ENCODE results near the gene OR6J1.

OR6J1 gene

DNA sequence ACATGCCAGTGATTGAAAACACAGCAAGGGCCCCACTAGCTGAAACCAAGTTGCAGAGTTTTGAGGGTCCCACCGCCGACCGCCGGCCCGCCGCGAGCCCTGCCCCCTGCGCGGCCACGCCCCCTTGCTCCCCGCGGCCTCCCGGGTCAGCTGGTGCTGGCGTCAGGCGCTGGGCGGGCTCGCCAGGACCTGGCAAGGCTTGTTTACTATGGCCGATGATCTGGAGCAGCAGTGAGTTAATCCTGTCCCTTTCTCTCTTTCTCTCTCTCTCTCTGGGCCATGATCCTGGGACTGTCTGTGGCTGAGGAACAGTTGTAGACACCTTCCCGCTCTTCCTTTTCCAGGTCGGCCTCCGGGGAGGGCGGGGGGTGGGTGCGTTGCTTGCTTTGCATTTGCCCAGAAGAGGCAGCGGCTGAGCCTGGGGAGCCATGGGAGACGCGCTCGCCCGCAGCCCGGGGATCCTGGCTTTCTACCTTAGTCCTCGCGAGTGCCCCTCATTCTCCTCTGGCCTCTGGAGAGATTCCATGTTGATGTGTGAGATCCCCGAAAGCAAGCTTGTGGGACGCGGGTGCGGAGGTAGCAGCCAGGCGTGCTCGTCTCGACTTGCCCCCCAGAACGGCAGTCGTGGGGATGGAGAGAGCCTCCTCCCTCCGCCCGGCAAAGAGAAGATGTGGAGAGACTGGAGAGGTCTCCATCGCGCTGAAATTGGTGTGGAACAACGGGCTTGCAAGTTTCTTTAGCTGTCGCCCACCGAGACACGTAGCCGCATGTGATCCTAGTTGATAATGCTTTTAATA lies 45.9 kb downstream of the OR6J1 start, which contains the start of gene ABHD4:
TSS of gene ABHD4 (plus strand) at position 202 of the 797 bp plus-strand sequence. CDS start at position 209, 7 bp downstream.
- no peak for TF ChIP-seq GABPA (IDR thresholded peaks at IDR 0.05; ENCODE audit: low read depth)
- no peak for TF ChIP-seq SPI1 (IDR thresholded peaks at IDR 0.05; ENCODE audit: borderline replicate concordance, low read depth)
- TF ChIP-seq POLR2AphosphoS5 (IDR thresholded peaks at IDR 0.05; ENCODE audit: low read depth) = no peak
- TF ChIP-seq REST (IDR thresholded peaks at IDR 0.05; ENCODE audit: insufficient replicate concordance, low read depth) = no peak
- no peak for TF ChIP-seq CTCF (IDR thresholded peaks at IDR 0.05; ENCODE audit: insufficient read depth, low read length)
- peak within 1 kb of the TSS; percentile 38; the same call in 1 of the 2 replicates for H3K27ac ChIP-seq (replicated peaks)
- DNase-seq (ENCODE audit: low read depth in 1 of 2, low spot score in 1 of 2) = peak; percentile 43 to 46
- peak within 1 kb of the TSS; percentile 58 for H3K4me3 ChIP-seq (replicated peaks; ENCODE audit: insufficient read depth, low read length)
- no peaks in the 10 kb centered on the region for H3K27me3 ChIP-seq (ENCODE audit: insufficient read depth, poor library complexity, severe bottlenecking)

- no peak overlapping the region for H3K27ac ChIP-seq (replicated peaks)
These were observed 46.4 kb downstream of the OR6J1 start for GRCh38 chr14:22597771-22598098.

More at GRCh38 chr14:22597771-22598098, 46.4 kb downstream of the OR6J1 start:
- TF ChIP-seq SPI1 (IDR thresholded peaks at IDR 0.05; ENCODE audit: borderline replicate concordance, low read depth) (no peak), CTCF (IDR thresholded peaks at IDR 0.05; ENCODE audit: insufficient read depth, low read length) (no peak), REST (IDR thresholded peaks at IDR 0.05; ENCODE audit: insufficient replicate concordance, low read depth) (no peak), POLR2AphosphoS5 (IDR thresholded peaks at IDR 0.05; ENCODE audit: low read depth) (no peak), GABPA (IDR thresholded peaks at IDR 0.05; ENCODE audit: low read depth) (no peak)
- peak overlapping the region; percentile 58 for H3K4me3 ChIP-seq (replicated peaks; ENCODE audit: insufficient read depth, low read length)
- no peaks in the 10 kb centered on the region for H3K27me3 ChIP-seq (ENCODE audit: insufficient read depth, poor library complexity, severe bottlenecking)
- DNase-seq (ENCODE audit: low read depth in 1 of 2, low spot score in 1 of 2) = no peak

Data from HL-60 (cell line).